Measurements from ENCODE around the gene HBS1L. TPM values are rescaled to one million over a fixed set of nuclear protein-coding genes. Genes with fewer than 3 reads are reported as not detected.

Gene HBS1L
- total RNA-seq, 1 donor from 2014 or later = 41.7 TPM

DNA sequence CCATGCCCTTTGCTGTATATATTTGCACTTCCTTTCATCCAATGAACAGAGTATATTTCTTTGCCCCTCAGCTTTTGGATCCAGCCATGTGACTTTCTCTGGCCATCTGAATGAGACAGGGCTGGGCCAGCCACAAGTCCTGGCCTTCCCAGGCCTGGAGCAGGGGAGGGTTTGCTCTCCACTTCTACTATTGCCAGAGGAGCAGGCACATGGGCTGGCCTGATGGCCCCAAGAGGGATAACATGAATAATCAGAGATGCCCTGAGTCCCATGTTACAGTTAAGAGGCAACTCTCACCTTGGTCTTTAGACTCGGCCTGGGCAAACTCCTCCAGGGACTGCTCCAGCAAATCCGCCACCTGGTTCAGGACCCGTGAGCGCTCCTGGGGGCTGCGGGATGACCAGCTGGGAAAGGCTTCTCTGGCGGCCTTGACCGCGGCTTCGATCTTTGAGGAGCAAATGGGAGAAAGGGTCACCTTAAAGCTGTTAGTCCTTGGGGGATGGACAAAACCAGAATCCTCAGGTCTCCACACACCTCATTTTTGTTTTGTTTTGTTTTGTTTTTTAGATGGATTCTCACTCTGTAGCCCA lies 111.0 kb downstream of the HBS1L start:
- Histone ChIP-seq H3K4me1 (no peaks in the 10 kb centered on the region), H3K9me3 (no peaks in the 10 kb centered on the region), H3K4me3 (no peak overlapping the region), H3K27ac (no peak overlapping the region), H3K36me3 (no peaks in the 10 kb centered on the region), H3K27me3 (no peaks in the 10 kb centered on the region)
- TF ChIP-seq, protein P1, sequence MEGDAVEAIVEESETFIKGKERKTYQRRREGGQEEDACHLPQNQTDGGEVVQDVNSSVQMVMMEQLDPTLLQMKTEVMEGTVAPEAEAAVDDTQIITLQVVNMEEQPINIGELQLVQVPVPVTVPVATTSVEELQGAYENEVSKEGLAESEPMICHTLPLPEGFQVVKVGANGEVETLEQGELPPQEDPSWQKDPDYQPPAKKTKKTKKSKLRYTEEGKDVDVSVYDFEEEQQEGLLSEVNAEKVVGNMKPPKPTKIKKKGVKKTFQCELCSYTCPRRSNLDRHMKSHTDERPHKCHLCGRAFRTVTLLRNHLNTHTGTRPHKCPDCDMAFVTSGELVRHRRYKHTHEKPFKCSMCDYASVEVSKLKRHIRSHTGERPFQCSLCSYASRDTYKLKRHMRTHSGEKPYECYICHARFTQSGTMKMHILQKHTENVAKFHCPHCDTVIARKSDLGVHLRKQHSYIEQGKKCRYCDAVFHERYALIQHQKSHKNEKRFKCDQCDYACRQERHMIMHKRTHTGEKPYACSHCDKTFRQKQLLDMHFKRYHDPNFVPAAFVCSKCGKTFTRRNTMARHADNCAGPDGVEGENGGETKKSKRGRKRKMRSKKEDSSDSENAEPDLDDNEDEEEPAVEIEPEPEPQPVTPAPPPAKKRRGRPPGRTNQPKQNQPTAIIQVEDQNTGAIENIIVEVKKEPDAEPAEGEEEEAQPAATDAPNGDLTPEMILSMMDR (IDR thresholded peaks at IDR 0.05) = no peak
- TF ChIP-seq POLR2A (IDR thresholded peaks at IDR 0.05) (no peak), POLR2AphosphoS5 (IDR thresholded peaks at IDR 0.05; ENCODE audit: insufficient read depth in 1 of 2, low read depth in 1 of 2) (no peak)
- no peak for DNase-seq (ENCODE audit: extremely low spot score in 2 of 2)
- intact Hi-C loops (cut with DNase I) = loop anchor here (5.0 kb wide), 1 partner anchor 786 kb away; no protein-coding TSS in a partner anchor

DNA sequence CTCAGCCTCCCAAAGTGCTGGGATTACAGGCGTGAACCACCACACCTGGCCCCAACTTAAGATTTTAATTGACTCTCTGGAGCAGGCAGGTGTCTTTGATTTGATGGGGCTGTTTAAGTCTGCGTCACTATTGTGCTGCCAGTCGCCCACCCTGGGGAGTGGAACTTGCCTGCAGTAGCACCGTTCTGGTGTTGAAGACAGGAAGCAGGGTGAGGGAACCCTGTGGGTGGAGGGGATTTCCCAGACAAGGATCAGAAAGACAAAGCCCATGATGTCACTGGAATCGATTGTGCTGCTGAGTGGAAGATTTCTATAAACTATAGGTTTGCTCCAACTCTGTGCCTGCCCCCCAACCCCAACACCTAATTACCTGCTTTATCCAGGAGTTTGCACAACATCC lies 115.7 kb downstream of the HBS1L start:
- DNase-seq (ENCODE audit: extremely low spot score in 2 of 2) = no peak
- H3K36me3 ChIP-seq = no peaks in the 10 kb centered on the region
- H3K4me3 ChIP-seq = no peak overlapping the region
- H3K27ac ChIP-seq = no peak overlapping the region
- TF ChIP-seq, protein P1 (IDR thresholded peaks at IDR 0.05) = no peak
- no peak for TF ChIP-seq POLR2A (IDR thresholded peaks at IDR 0.05)
- no peak for TF ChIP-seq POLR2AphosphoS5 (IDR thresholded peaks at IDR 0.05; ENCODE audit: insufficient read depth in 1 of 2, low read depth in 1 of 2)
- no peaks in the 10 kb centered on the region for H3K27me3 ChIP-seq
- intact Hi-C loops (cut with DNase I) = no loop called here
- no peaks in the 10 kb centered on the region for H3K9me3 ChIP-seq
- H3K4me1 ChIP-seq = no peaks in the 10 kb centered on the region

DNA sequence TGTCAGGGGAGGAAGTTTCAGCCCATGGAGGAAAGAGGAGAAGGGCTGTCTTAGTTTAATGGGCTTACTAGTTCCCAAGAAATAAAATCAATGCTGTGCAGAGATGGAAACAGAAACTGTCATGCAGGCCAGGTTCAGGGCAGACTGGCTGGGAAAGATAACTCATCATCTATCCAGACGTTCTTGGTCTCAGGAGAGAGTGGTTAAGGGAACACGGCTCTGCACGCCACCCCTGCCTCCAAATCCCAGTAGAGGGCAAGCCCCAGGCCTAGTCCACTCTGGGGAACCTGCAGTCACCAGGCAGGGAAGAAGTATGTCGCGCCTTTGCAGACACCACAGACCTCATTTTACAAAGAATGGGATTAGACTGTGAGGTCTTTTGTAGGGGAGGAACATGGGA lies 117.2 kb downstream of the HBS1L start:
- Histone ChIP-seq H3K27me3 (no peaks in the 10 kb centered on the region), H3K4me3 (no peak overlapping the region), H3K9me3 (no peaks in the 10 kb centered on the region), H3K27ac (no peak overlapping the region), H3K4me1 (no peaks in the 10 kb centered on the region), H3K36me3 (no peaks in the 10 kb centered on the region)
- TF ChIP-seq POLR2AphosphoS5 (IDR thresholded peaks at IDR 0.05; ENCODE audit: insufficient read depth in 1 of 2, low read depth in 1 of 2) = no peak
- TF ChIP-seq, protein P1 (IDR thresholded peaks at IDR 0.05) = no peak
- TF ChIP-seq POLR2A (IDR thresholded peaks at IDR 0.05) = no peak
- intact Hi-C loops (cut with DNase I) = no loop called here
- no peak for DNase-seq (ENCODE audit: extremely low spot score in 2 of 2)

DNA sequence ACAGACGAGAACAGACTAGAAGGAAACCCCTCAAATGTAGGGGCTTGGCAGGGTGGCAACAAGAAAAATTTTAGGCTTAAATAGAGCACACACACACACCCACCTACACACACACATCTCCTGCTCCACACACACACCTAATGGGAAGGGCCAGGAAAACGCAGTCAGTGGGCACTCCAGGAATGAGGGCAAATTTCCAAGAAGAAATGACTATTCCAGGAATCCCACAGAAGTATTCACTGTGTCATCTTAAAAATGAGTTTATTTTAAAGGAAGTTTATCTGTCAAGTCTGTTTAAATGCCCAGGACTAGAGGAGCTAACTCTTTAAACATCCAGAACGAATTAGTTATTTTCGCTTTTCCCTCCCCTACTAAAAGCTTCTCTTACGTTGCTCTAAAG lies 117.7 kb downstream of the HBS1L start:
- H3K4me1 ChIP-seq = no peaks in the 10 kb centered on the region
- H3K27me3 ChIP-seq = no peaks in the 10 kb centered on the region
- no peaks in the 10 kb centered on the region for H3K36me3 ChIP-seq
- no peak for TF ChIP-seq POLR2AphosphoS5 (IDR thresholded peaks at IDR 0.05; ENCODE audit: insufficient read depth in 1 of 2, low read depth in 1 of 2)
- TF ChIP-seq, protein P1 (IDR thresholded peaks at IDR 0.05) = no peak
- TF ChIP-seq POLR2A (IDR thresholded peaks at IDR 0.05) = no peak
- DNase-seq (ENCODE audit: extremely low spot score in 2 of 2) = no peak
- no peaks in the 10 kb centered on the region for H3K9me3 ChIP-seq
- H3K4me3 ChIP-seq = no peak overlapping the region
- intact Hi-C loops (cut with DNase I) = no loop called here
- H3K27ac ChIP-seq = no peak overlapping the region

DNA sequence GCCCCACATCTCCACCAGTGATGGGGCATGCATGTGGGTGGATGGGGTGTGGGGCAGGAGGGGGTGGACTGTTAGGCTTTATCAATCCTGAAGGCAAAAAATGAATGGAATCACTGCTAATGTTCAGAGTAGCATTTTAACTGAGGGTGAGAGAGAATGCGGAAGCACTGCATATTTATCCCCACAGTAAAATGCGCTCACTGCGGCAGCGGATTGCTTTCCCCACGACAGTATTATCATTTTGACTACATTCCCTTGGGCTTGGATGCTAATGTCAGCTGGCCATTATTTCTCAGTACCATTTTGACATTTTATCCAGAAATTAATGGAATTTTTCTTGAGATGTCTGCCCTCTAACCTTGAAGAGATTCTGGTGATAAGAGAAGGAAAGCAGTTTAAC lies 118.1 kb downstream of the HBS1L start:
- TF ChIP-seq POLR2AphosphoS5 (IDR thresholded peaks at IDR 0.05; ENCODE audit: insufficient read depth in 1 of 2, low read depth in 1 of 2) = no peak
- TF ChIP-seq, protein P1 (IDR thresholded peaks at IDR 0.05) = no peak
- no peak for TF ChIP-seq POLR2A (IDR thresholded peaks at IDR 0.05)
- DNase-seq (ENCODE audit: extremely low spot score in 2 of 2) = no peak
- H3K4me3 ChIP-seq = no peak overlapping the region
- no peaks in the 10 kb centered on the region for H3K9me3 ChIP-seq
- no peaks in the 10 kb centered on the region for H3K27me3 ChIP-seq
- no peak overlapping the region for H3K27ac ChIP-seq
- H3K36me3 ChIP-seq = no peaks in the 10 kb centered on the region
- H3K4me1 ChIP-seq = no peaks in the 10 kb centered on the region
- intact Hi-C loops (cut with DNase I) = no loop called here
